Subcutaneous adipose tissue (tissue), 4 donors: ENCODE data around the gene CCDC92B. TPM values are rescaled to one million over a fixed set of nuclear protein-coding genes. Genes with fewer than 3 reads are reported as not detected.

Experiments used
- total RNA-seq, 4 donors: library from RNA; depleted of rRNA; stranded (reverse); fragments of >200 nt; gene quantifications; one replicate each; pipeline ENCODE4 v1.1.0, GENCODE V29; 2016
- TF ChIP-seq, protein P1 (sequence below): fragments of 450-650 bp; IDR thresholded peaks from one replicate; pipeline ENCODE4 v1.5.1; 2016; ENCODE audit warnings: low read depth, mild to moderate bottlenecking, control low read depth, antibody characterized with exemption, moderate library complexity

The CCDC92B gene
- total RNA-seq, 4 donors from 2014 or later = not detected

DNA sequence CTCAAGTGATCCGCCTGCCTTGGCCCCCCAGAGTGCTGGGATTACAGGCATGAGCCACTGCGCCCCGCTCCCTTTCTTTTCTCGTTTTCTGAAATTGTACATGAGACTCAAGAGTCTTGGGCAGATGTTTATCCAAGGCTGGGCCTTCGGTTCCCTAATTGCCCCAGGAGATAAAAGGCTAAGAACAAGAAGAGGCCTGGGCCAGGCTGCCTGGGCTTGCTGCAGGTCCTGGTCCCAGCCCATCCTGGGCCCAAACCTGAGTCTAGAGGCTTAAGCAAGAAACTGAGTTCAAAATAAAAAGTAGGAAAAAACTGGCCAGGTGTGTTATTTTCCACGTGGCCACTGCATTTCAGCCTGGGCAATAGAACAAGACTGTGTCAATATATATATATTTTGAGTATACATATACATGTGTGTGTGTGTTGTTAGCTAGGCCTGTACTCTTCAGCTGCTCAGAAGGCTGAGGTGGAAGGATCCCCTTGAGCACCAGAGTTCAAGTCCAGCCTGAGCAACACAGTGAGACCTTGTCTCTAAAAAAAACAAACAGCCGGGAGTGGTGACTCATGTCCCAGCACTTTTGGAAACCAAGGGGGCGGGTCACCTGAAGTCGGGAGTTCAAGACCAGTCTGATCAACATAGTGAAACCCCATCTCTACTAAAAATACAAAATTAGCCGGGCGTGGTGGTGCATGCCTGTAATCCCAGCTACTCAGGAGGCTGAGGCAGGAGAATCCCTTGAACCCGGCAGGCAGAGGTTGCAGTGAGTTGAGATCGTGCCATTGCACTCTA, 31.1 kb downstream of the CCDC92B start:
- TF ChIP-seq, protein P1, sequence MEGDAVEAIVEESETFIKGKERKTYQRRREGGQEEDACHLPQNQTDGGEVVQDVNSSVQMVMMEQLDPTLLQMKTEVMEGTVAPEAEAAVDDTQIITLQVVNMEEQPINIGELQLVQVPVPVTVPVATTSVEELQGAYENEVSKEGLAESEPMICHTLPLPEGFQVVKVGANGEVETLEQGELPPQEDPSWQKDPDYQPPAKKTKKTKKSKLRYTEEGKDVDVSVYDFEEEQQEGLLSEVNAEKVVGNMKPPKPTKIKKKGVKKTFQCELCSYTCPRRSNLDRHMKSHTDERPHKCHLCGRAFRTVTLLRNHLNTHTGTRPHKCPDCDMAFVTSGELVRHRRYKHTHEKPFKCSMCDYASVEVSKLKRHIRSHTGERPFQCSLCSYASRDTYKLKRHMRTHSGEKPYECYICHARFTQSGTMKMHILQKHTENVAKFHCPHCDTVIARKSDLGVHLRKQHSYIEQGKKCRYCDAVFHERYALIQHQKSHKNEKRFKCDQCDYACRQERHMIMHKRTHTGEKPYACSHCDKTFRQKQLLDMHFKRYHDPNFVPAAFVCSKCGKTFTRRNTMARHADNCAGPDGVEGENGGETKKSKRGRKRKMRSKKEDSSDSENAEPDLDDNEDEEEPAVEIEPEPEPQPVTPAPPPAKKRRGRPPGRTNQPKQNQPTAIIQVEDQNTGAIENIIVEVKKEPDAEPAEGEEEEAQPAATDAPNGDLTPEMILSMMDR = no peak

DNA sequence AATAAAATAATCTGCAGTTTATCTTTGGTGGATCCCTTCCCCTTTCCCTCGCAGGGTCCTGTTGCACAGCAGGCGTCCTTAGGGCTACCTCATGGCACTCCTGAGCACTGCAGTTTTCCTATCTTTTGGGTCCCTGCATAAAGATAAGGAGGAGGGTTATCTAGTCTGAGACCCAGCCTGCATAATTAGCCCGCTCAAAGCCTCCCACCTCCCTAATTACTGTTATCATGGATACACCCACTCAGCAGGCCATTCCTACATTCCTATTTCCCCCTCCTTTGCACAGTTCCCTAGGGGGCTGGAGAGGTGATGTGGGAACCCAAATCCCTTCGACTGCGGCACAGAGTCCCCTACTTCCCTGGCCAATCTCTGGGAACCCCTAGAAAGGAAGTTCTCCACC, 32.8 kb downstream of the CCDC92B start:
- TF ChIP-seq, protein P1 = no peak

DNA sequence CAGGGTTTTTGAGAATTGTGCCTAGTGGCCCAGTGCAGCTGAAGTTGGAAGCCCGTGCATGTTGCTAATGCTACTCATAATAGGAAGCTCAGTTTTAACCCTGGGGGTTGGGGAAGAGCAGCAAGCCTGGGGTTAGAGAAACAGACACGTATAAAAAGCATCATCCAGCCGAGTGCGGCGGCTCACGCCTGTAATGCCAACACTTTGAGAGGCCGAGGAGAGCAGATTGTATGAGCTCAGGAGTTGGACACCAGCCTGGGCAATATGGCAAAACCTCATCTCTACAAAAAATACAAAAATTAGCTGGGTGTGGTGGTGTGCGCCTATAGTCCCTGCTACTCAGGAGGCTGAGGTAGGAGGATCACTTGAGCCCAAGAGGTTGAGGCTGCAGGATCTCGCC, 35.6 kb downstream of the CCDC92B start:
- TF ChIP-seq, protein P1 = no peak

DNA sequence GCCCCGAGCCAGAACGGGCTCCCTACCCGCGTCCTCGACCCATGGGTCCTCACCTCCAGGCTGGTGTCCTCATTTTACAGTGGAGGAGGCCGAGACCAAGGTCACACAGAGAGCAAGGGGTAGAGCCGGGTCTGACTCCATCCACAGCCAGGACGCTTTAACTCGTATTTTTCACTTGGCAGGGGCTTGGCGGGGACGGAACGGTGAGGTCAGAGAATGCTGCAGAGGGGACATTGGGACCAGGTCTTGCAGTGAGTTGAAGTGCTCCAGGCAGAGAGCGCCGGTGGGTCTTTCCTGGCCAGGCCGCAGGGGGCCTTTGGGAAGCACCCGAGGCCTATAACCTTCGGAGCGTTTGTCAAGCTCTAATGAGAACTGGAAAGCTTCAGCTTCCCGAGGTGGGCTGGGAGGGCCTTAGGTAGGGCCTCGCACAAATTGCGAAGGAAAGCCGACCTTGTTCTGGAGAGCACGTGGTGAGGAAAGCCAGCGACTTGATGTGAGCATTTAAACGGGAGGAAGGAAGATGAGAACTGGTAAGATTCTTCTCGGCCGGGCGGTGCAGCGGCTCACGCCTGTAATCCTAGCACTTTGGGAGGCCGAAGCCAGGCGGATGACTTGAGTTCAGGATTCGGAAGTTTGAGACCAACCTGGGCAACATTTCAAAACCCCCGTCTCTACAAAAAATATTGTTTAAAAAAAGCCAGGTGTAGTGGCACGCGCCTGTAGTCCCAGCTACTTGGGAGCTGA, 37.0 kb downstream of the CCDC92B start:
- TF ChIP-seq, protein P1 = no peak

DNA sequence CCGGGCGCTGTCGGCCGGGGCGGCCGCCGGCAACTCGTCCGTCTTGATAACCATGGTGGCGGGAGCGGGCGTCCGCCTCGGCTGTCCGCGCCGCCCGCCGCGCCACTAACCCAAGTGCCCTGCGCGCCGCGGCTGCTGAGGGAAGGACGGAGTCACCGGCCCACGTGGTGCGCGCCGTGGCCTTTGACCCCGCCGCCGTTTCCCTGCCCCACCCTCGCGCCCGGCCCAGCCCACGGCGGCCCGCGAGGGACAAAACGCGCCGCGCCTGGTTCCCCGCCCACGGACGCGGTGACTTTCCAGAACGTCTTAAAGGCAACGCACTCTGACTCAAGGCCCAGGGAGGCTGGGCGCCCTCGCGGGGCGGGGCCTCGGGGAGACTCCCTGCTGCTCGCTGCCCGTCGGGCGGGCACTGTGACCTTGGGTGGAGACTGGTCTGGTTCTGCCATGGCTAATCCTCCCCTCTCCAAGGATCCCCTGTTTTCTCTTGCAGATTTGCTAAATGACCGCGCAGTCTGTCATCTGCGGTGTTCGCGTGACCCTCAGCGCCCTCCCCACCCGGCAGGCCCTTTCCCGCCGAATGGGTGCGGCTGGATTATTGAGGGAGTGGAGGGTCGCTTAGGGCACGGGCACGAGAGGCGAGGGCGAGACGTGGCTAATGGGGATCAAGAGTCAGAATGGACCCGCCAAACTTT, 37.7 kb downstream of the CCDC92B start, which contains the start of gene CLUH:
CLUH (minus strand) TSS at position 157 of the 692 bp plus-strand sequence; CDS start at position 54, 103 bp downstream.
- TF ChIP-seq, protein P1 = no peak

DNA sequence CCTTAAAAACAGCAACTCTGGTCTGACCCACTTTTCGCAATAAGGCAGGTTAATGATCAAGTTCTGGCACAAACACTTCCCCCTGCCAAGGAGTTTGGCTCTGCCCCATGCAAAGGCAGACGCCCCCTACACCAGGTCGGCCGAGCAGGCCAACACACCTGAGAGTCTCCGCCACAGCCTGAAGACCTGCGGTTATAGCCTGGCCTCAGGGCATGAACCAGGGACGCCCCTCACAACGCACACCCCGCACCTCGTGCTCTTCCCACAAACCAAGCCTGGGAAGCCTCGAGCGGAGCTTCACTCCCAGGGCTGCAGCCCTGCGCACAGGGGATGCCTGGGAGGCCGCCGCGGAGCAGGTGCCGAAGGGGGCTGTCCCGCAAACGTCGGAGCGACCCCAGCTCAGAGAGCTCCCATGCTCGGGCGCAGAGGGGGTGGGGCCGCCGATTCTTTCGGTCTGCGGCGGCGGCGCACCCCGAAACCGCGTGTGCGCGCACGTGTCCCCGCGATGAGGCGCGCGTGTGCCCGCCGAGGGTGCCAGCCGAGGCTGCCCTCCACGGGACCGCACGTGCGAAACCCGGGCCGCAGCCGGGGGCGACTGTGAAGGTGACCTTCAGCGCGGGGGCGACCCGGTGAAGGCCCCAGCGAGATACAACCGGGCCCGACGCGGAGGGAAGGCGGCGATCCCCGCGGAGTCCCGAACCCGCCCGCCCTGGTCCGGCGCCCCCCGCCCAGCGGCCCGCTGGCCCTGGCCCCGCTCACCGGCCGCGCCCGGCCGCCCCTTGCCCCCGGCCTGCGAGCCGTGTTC, 38.4 kb downstream of the CCDC92B start:
- TF ChIP-seq, protein P1 = no peak
